SK-N-MC (cell line): ENCODE measurements around the gene CDCA4.

Source experiments
- EZH2 ChIP-seq: fragments of 200-600 bp; sonication (generic); IDR thresholded peaks from one replicate; pipeline ENCODE4 v1.6.1; 2017; ENCODE audit warnings: antibody characterized with exemption
- POLR2AphosphoS5 ChIP-seq: IDR thresholded peaks from 2 replicates; pipeline ENCODE4 v1.6.1; 2012; ENCODE audit warnings: mild to moderate bottlenecking, low read depth, low read length, borderline replicate concordance

DNA sequence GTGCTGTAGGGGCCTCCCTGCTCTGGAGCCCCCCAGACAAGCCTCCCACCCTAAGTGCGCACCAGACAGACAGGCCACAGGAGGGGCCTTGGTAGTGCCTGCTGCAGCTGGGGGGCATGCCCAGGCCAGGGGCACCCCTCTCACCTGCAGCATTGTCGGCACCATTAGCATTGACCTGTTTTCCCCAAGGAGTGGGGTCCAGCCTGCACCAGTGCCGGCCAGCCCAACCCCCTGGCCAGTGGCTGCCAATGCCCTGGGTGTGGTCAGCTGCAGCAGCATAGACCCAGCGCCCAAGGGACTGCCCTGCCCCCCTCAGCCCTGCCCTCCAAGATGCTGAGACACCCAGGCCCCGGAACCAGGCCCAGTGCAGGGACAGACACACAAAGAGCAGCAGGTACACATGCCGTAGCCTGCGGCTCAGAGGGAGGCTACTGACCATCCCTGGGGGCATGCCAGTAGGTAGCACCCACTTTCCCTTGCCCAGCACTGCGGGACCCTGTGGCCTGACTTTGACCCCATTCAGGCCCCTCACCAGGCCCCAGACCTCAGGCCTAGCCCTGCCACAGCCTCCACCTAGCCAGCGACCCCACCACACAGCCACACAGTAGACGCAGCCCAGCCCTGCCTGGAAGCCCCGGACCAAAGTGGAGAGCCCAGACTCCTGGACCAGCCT, 43.7 kb downstream of the CDCA4 start:
- no peak for TF ChIP-seq EZH2
- no peak for TF ChIP-seq POLR2AphosphoS5
